Upper lobe of left lung (tissue), 4 donors: Measurements from ENCODE around the gene ASTN2.

ENCODE experiments used
- CTCF ChIP-seq, 6 experiments: fragments of 450-650 bp in 4 of 6; fragments of 200-600 bp in 2 of 6; sonication (generic) in 2 of 6; IDR thresholded peaks; one replicate each; pipeline ENCODE4 v1.5.1; 2016 to 2019; ENCODE audit warnings: antibody characterized with exemption in 6 of 6
- POLR2AphosphoS5 ChIP-seq, 2 donors: sonication (generic); formaldehyde crosslinking; IDR thresholded peaks; one replicate each; pipeline ENCODE4 v1.5.1; 2017; ENCODE audit warnings: antibody characterized with exemption in 2 of 2

GRCh38 chr9:116491219-116491618 is 923.6 kb downstream of the ASTN2 start:
- TF ChIP-seq POLR2AphosphoS5 (IDR thresholded peaks at IDR 0.05) (no peak), CTCF (IDR thresholded peaks at IDR 0.05) (no peak)
